HG03196 (cell line): ENCODE data around the gene GABRA6.

Experiments
- ATAC-seq: cut with Tn5 transposase; IDR thresholded peaks from one replicate; pipeline ENCODE4 v1.9.1; 2021; ENCODE audit not compliant: unreplicated experiment

The GABRA6 gene

DNA sequence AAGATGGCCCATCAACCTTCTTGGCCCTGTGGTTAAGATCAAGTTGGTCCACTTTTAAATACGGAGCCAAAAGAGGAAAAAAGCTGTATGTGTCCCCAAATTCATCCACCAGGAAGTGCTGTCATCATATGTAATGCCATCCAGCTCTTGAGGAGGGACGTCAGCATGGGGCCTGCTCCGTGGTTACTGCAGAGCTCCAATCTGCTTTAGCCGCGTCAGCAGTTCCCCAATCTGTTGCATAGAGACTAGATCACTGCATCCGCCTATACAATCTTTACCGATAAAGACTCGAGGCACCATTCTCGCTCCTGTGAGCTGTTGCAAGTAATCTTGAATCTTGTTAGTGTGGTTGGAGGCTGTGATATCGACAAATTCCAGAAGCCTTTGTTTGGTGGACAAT lies 65.7 kb downstream of the GABRA6 start:
- ATAC-seq: no peak
